Renal cortical epithelial cell (primary cell): Measurements from ENCODE around the gene OSBPL7. TPM values are rescaled to one million over a fixed set of nuclear protein-coding genes. Genes with fewer than 3 reads are reported as not detected.

Source experiments
- DNase-seq: peaks from one replicate; pipeline ENCODE4 v3.0.0-alpha.2; 2011; ENCODE audit warnings: low read depth
- total RNA-seq: library from RNA; depleted of rRNA; stranded (reverse); fragments of >200 nt; gene quantifications from 2 replicates; pipeline ENCODE4 v1.2.3, GENCODE V29; 2014

OSBPL7 gene
- total RNA-seq, 1 donor from 2014 or later = 11.3 TPM

- no peak for DNase-seq
These were observed 26.0 kb upstream of the OSBPL7 start for GRCh38 chr17:47847341-47848197.

GRCh38 chr17:47846716-47847340 is 25.2 kb upstream of the OSBPL7 start:
- DNase-seq = no peak

- no peak for DNase-seq
These were observed 24.1 kb upstream of the OSBPL7 start for GRCh38 chr17:47845716-47846075.

- DNase-seq = no peak
These were observed 23.5 kb upstream of the OSBPL7 start for GRCh38 chr17:47844814-47845715.

GRCh38 chr17:47844227-47844626 is 22.6 kb upstream of the OSBPL7 start:
- DNase-seq = no peak

- no peak for DNase-seq
These were observed 21.8 kb upstream of the OSBPL7 start for GRCh38 chr17:47843391-47843730.

GRCh38 chr17:47841488-47842291 is 20.1 kb upstream of the OSBPL7 start:
- no peak for DNase-seq

- peak; percentile 67 for DNase-seq
These were observed 19.3 kb upstream of the OSBPL7 start, which contains the start of gene SCRN2 for GRCh38 chr17:47840742-47841487. Gene SCRN2 (minus strand): TSS chr17:47841273. CDS start chr17:47840843, 430 bp downstream.

GRCh38 chr17:47840001-47840741 is 18.6 kb upstream of the OSBPL7 start:
- DNase-seq = no peak

- DNase-seq = no peak
These were observed 17.5 kb upstream of the OSBPL7 start for GRCh38 chr17:47839071-47839470.

GRCh38 chr17:47838636-47839035 is 17.0 kb upstream of the OSBPL7 start:
- no peak for DNase-seq

- peak; percentile 31 for DNase-seq
These were observed 15.9 kb upstream of the OSBPL7 start for GRCh38 chr17:47837401-47838039.

- no peak for DNase-seq
These were observed 15.0 kb upstream of the OSBPL7 start for GRCh38 chr17:47836601-47837000.

- no peak for DNase-seq
These were observed 13.2 kb upstream of the OSBPL7 start for GRCh38 chr17:47834756-47835155.

- DNase-seq = no peak
These were observed 10.3 kb upstream of the OSBPL7 start for GRCh38 chr17:47831934-47832327.

- peak; percentile 81 for DNase-seq
These were observed 9.7 kb upstream of the OSBPL7 start, which contains the start of the genes LRRC46 and MRPL10 for GRCh38 chr17:47831003-47831933. Gene LRRC46 (plus strand): TSS chr17:47831670. CDS start chr17:47831990, 320 bp downstream. Gene MRPL10 (minus strand): TSS chr17:47831541. CDS start chr17:47831511, 30 bp downstream.

- no peak for DNase-seq
These were observed 8.9 kb upstream of the OSBPL7 start for GRCh38 chr17:47830396-47831002.

GRCh38 chr17:47829870-47830269 is 8.3 kb upstream of the OSBPL7 start:
- DNase-seq = no peak
